ENCODE data around the gene KCNH2. TPM values are rescaled to one million over a fixed set of nuclear protein-coding genes. Genes with fewer than 3 reads are reported as not detected.

The KCNH2 gene
- total RNA-seq, 2 donors from 2014 or later = 0.92 to 10.4 TPM

GRCh38 chr7:150945853-150946420, 32.2 kb downstream of the KCNH2 start:
- ATAC-seq = no peak
- DNase-seq = peak; percentile 36 to 81
- intact Hi-C loops (cut with DNase I, micrococcal nuclease) = no loop called here

- DNase-seq (peak in 1 of 2 donors; percentile 5), ATAC-seq (no peak)
Measured at GRCh38 chr7:150945171-150945852, 32.8 kb downstream of the KCNH2 start.

GRCh38 chr7:150944066-150945042, 33.8 kb downstream of the KCNH2 start:
- peak in 1 of 2 donors; percentile 2 for DNase-seq
- ATAC-seq = no peak
- intact Hi-C loops (cut with DNase I, micrococcal nuclease) = no loop called here

More at GRCh38 chr7:150945171-150945852, 32.8 kb downstream of the KCNH2 start:
- intact Hi-C loops (cut with DNase I, micrococcal nuclease) = no loop called here

- intact Hi-C loops (cut with DNase I, micrococcal nuclease) = no loop called here
- ATAC-seq (no peak), DNase-seq (no peak)
Measured at GRCh38 chr7:150943453-150943814, 34.7 kb downstream of the KCNH2 start.

- intact Hi-C loops (cut with DNase I, micrococcal nuclease) = no loop called here
- ATAC-seq (no peak), DNase-seq (no peak)
Measured at GRCh38 chr7:150942591-150943452, 35.3 kb downstream of the KCNH2 start.

GRCh38 chr7:150942001-150942590, 36.0 kb downstream of the KCNH2 start:
- ATAC-seq (peak; percentile 91), DNase-seq (peak; percentile 64 to 73)
- intact Hi-C loops (cut with DNase I, micrococcal nuclease) = no loop called here

GRCh38 chr7:150941351-150942000, 36.6 kb downstream of the KCNH2 start:
- ATAC-seq (no peak), DNase-seq (no peak)
- intact Hi-C loops (cut with DNase I, micrococcal nuclease) = no loop called here

GRCh38 chr7:150940431-150941102, 37.6 kb downstream of the KCNH2 start:
- no peak for ATAC-seq
- no peak for DNase-seq
- intact Hi-C loops (cut with DNase I, micrococcal nuclease) = no loop called here

GRCh38 chr7:150939466-150939865, 38.7 kb downstream of the KCNH2 start:
- intact Hi-C loops (cut with DNase I, micrococcal nuclease) = no loop called here
- DNase-seq (no peak), ATAC-seq (no peak)

GRCh38 chr7:150939052-150939451, 39.1 kb downstream of the KCNH2 start:
- intact Hi-C loops (cut with DNase I, micrococcal nuclease) = no loop called here
- DNase-seq (no peak), ATAC-seq (no peak)

GRCh38 chr7:150938566-150938965, 39.6 kb downstream of the KCNH2 start:
- intact Hi-C loops (cut with DNase I, micrococcal nuclease) = no loop called here
- DNase-seq (no peak), ATAC-seq (no peak)

- intact Hi-C loops (cut with DNase I, micrococcal nuclease) = no loop called here
- peak; percentile 27 for ATAC-seq
- no peak for DNase-seq
Measured at GRCh38 chr7:150937848-150938561, 40.1 kb downstream of the KCNH2 start.

GRCh38 chr7:150936018-150936417, 42.1 kb downstream of the KCNH2 start:
- DNase-seq (no peak), ATAC-seq (no peak)
- intact Hi-C loops (cut with DNase I, micrococcal nuclease) = no loop called here

GRCh38 chr7:150935149-150935548, 43.0 kb downstream of the KCNH2 start:
- ATAC-seq = no peak
- intact Hi-C loops (cut with DNase I, micrococcal nuclease) = no loop called here
- DNase-seq = no peak

GRCh38 chr7:150934045-150934766, 43.9 kb downstream of the KCNH2 start:
- no peak for DNase-seq
- intact Hi-C loops (cut with DNase I, micrococcal nuclease) = no loop called here
- no peak for ATAC-seq

- no peak for DNase-seq
- intact Hi-C loops (cut with DNase I, micrococcal nuclease) = no loop called here
- peak; percentile 34 for ATAC-seq
Measured at GRCh38 chr7:150931199-150931869, 46.8 kb downstream of the KCNH2 start.

All from left colon (tissue), 2 donors.